Liver (tissue), 9 donors: ENCODE results near the gene PRDM10. TPM values are rescaled to one million over a fixed set of nuclear protein-coding genes. Genes with fewer than 3 reads are reported as not detected.

Experiments used
- DNase-seq: peaks from one replicate; pipeline ENCODE4 v3.0.0-alpha.2; 2017; ENCODE audit warnings: low spot score
- H3K27ac ChIP-seq, 2 donors: one replicate each; pipeline ENCODE4 v1.7.0; 2013; ENCODE audit warnings: inconsistent platforms in 2 of 2, low read length in 2 of 2, control low read depth in 1 of 2, low read depth in 1 of 2, mild to moderate bottlenecking in 1 of 2
- H3K27me3 ChIP-seq, 4 donors: one replicate each; pipeline versions ENCODE4 v1.6.1 to v1.7.0; 2013; ENCODE audit warnings: low read length in 3 of 4, inconsistent platforms in 1 of 4, mild to moderate bottlenecking in 1 of 4, moderate library complexity in 1 of 4; ENCODE audit not compliant: control insufficient read depth in 4 of 4, insufficient read depth in 4 of 4
- H3K36me3 ChIP-seq, 4 donors: one replicate each; pipeline versions ENCODE4 v1.6.1 to v1.7.0; 2013; ENCODE audit warnings: low read length in 3 of 4, mild to moderate bottlenecking in 3 of 4, low read depth in 1 of 4, moderate library complexity in 1 of 4; ENCODE audit not compliant: control insufficient read depth in 4 of 4, insufficient read depth in 3 of 4
- H3K4me1 ChIP-seq, 4 donors: one replicate each; pipeline versions ENCODE4 v1.6.1 to v1.7.0; 2013; ENCODE audit warnings: low read length in 3 of 4, mild to moderate bottlenecking in 3 of 4, moderate library complexity in 1 of 4; ENCODE audit not compliant: control insufficient read depth in 4 of 4, insufficient read depth in 4 of 4
- H3K4me3 ChIP-seq, 3 donors: one replicate each; pipeline versions ENCODE4 v1.6.1 to v1.7.0; 2013; ENCODE audit warnings: low read length in 3 of 3, control low read depth in 1 of 3, low read depth in 1 of 3, mild to moderate bottlenecking in 1 of 3
- H3K9ac ChIP-seq, 2 donors: one replicate each; pipeline ENCODE4 v1.7.0; 2013; ENCODE audit warnings: low read length in 2 of 2, mild to moderate bottlenecking in 2 of 2, moderate library complexity in 2 of 2, control low read depth in 1 of 2, low read depth in 1 of 2
- H3K9me3 ChIP-seq, 4 donors: one replicate each; pipeline versions ENCODE4 v1.6.1 to v1.7.0; 2013; ENCODE audit warnings: low read length in 3 of 4; ENCODE audit not compliant: control insufficient read depth in 4 of 4
- ATF3 ChIP-seq: IDR thresholded peaks from 2 replicates; pipeline ENCODE4 v1.6.1; 2016; ENCODE audit warnings: antibody characterized with exemption
- EGR1 ChIP-seq, 2 donors: IDR thresholded peaks; 2 replicates each; pipeline ENCODE4 v1.6.1; 2016 to 2018; ENCODE audit warnings: antibody characterized with exemption in 2 of 2, low read depth in 2 of 2
- FOXA1 ChIP-seq: IDR thresholded peaks from 2 replicates; pipeline ENCODE4 v1.6.1; 2016; ENCODE audit warnings: antibody characterized with exemption
- GABPA ChIP-seq, 2 donors: IDR thresholded peaks in 1 of 2; conservative IDR thresholded peaks in 1 of 2; 2 replicates each; pipeline ENCODE4 v1.6.1; 2016; ENCODE audit warnings: antibody characterized with exemption in 2 of 2, mild to moderate bottlenecking in 1 of 2, moderate library complexity in 1 of 2
- HNF4A ChIP-seq, 2 donors: conservative IDR thresholded peaks; 2 replicates each; pipeline ENCODE4 v1.6.1; 2016; ENCODE audit warnings: antibody characterized with exemption in 2 of 2, mild to moderate bottlenecking in 2 of 2
- MAX ChIP-seq: IDR thresholded peaks from 2 replicates; pipeline ENCODE4 v1.6.1; 2016; ENCODE audit warnings: antibody characterized with exemption
- RAD21 ChIP-seq, 2 donors: IDR thresholded peaks; 2 replicates each; pipeline ENCODE4 v1.6.1; 2016; ENCODE audit warnings: antibody characterized with exemption in 2 of 2, mild to moderate bottlenecking in 2 of 2
- REST ChIP-seq: IDR thresholded peaks from 2 replicates; pipeline ENCODE4 v1.6.1; 2016; ENCODE audit warnings: antibody characterized with exemption, mild to moderate bottlenecking
- SP1 ChIP-seq: IDR thresholded peaks from 2 replicates; pipeline ENCODE4 v1.6.1; 2018; ENCODE audit warnings: antibody characterized with exemption, mild to moderate bottlenecking
- WGBS: extraction: QIAGEN DNeasy Blood & Tissue Kit; methylation state at CpG from one replicate; pipeline ENCODE4 v1.1.7; 2013; 5-methylcytosine and 5-hydroxymethylcytosine counted together
- polyA plus RNA-seq, 2 donors: library from polyadenylated mRNA; stranded (reverse) in 1 of 2; unstranded in 1 of 2; fragments of 200-250 nt in 1 of 2; fragments of >200 nt in 1 of 2; fragmentation: Nextera tagmentation in 1 of 2; extraction: Ambion mirVana in 1 of 2; gene quantifications; one replicate each; pipeline versions ENCODE4 v1.2.1 to v1.2.3, GENCODE V29; 2013 to 2015
- total RNA-seq, 2 donors: library from RNA; depleted of rRNA; stranded (reverse); fragments of >200 nt; gene quantifications; one replicate each; pipeline ENCODE4 v1.2.3, GENCODE V29; 2014
- TF ChIP-seq, protein P1 (sequence below): IDR thresholded peaks from 2 replicates; pipeline ENCODE4 v1.6.1; 2016; ENCODE audit warnings: antibody characterized with exemption
- TF ChIP-seq, protein P2 (sequence below): fragments of 150-350 bp; IDR thresholded peaks from 2 replicates; pipeline ENCODE4 v1.5.1; 2017; ENCODE audit warnings: improper control_type of control experiment, low read depth, low read length; ENCODE audit not compliant: missing input control
- donor health status: healthy.
- donor health status: healthy.
- donor health status: healthy.
- donor health status: healthy.
- donor health status: healthy.

The PRDM10 gene
- total and polyA plus RNA-seq, 4 donors, result 1.4 to 7.2 (median 3.9) TPM

- Histone ChIP-seq H3K4me3 (no peak overlapping the region), H3K9me3 (no peaks in the 10 kb centered on the region), H3K4me1 (peaks cover 1 to 10% (median 7%) of the 10 kb centered on the region in 4 donors), H3K27me3 (no peaks in the 10 kb centered on the region), H3K9ac (no peak overlapping the region), H3K36me3 (no peaks in the 10 kb centered on the region), H3K27ac (no peak overlapping the region)
- WGBS, result 76% methylated on average over 3 of the region's 3 CpGs
- no peak for DNase-seq
- TF ChIP-seq ATF3 (no peak), RAD21 (IDR thresholded peaks at IDR 0.05) (no peak), SP1 (no peak), FOXA1 (no peak), REST (no peak), EGR1 (IDR thresholded peaks at IDR 0.05; ENCODE audit: low read depth in 2 of 2) (no peak)
Observed at GRCh38 chr11:129989149-129989813, 13.4 kb downstream of the PRDM10 start.

DNA sequence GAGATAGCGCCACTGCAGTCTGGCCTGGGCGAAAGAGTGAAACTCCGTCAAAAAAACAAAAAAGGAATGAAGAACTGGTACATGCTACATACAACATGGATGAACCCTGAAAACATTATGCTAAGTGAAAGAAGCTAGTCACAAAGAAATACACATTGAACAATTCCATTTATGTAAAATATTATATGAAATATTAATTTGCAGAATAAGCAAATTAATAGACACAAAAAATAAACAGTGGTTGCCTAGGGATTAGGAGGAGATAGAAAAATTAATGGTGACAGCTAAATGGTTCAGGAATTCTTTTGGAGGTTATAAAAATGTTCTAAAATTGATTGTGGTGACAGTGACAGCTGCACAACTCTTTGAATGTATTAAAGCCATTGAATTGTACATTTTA is 14.7 kb downstream of the PRDM10 start:
- TF ChIP-seq MAX (no peak), SP1 (no peak), HNF4A (conservative IDR thresholded peaks at IDR 0.05) (no peak), EGR1 (IDR thresholded peaks at IDR 0.05; ENCODE audit: low read depth in 2 of 2) (no peak), GABPA (IDR thresholded peaks at IDR 0.05 in 1 of 2, conservative IDR thresholded peaks at IDR 0.05 in 1 of 2) (no peak)
- TF ChIP-seq, protein P1, sequence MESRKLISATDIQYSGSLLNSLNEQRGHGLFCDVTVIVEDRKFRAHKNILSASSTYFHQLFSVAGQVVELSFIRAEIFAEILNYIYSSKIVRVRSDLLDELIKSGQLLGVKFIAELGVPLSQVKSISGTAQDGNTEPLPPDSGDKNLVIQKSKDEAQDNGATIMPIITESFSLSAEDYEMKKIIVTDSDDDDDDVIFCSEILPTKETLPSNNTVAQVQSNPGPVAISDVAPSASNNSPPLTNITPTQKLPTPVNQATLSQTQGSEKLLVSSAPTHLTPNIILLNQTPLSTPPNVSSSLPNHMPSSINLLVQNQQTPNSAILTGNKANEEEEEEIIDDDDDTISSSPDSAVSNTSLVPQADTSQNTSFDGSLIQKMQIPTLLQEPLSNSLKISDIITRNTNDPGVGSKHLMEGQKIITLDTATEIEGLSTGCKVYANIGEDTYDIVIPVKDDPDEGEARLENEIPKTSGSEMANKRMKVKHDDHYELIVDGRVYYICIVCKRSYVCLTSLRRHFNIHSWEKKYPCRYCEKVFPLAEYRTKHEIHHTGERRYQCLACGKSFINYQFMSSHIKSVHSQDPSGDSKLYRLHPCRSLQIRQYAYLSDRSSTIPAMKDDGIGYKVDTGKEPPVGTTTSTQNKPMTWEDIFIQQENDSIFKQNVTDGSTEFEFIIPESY, result no peak
- TF ChIP-seq, protein P2, sequence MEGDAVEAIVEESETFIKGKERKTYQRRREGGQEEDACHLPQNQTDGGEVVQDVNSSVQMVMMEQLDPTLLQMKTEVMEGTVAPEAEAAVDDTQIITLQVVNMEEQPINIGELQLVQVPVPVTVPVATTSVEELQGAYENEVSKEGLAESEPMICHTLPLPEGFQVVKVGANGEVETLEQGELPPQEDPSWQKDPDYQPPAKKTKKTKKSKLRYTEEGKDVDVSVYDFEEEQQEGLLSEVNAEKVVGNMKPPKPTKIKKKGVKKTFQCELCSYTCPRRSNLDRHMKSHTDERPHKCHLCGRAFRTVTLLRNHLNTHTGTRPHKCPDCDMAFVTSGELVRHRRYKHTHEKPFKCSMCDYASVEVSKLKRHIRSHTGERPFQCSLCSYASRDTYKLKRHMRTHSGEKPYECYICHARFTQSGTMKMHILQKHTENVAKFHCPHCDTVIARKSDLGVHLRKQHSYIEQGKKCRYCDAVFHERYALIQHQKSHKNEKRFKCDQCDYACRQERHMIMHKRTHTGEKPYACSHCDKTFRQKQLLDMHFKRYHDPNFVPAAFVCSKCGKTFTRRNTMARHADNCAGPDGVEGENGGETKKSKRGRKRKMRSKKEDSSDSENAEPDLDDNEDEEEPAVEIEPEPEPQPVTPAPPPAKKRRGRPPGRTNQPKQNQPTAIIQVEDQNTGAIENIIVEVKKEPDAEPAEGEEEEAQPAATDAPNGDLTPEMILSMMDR, result no peak
- no peak overlapping the region for H3K4me3 ChIP-seq
- 98% methylated on average over 3 of the region's 3 CpGs for WGBS

More for the DNA sequence above, 14.7 kb downstream of the PRDM10 start:
- no peak for DNase-seq
- no peaks in the 10 kb centered on the region for H3K9me3 ChIP-seq
- H3K4me1 ChIP-seq, result peaks cover 1 to 9% (median 6%) of the 10 kb centered on the region in 4 donors
- H3K9ac ChIP-seq, result no peak overlapping the region
- no peaks in the 10 kb centered on the region for H3K36me3 ChIP-seq
- H3K27me3 ChIP-seq, result no peaks in the 10 kb centered on the region
- no peak overlapping the region for H3K27ac ChIP-seq
